GM04503 (cell line): ENCODE measurements around the gene MAST1.
"Not testable (repeated sequence)": the region's sequence is repeated elsewhere in the genome, so short reads cannot be mapped to it uniquely, and the experiment has no call there.

ENCODE experiments used
- DNase-seq: peaks from one replicate; pipeline ENCODE4 v3.0.0-alpha.2; 2012; ENCODE audit warnings: low read depth

Gene MAST1

DNA sequence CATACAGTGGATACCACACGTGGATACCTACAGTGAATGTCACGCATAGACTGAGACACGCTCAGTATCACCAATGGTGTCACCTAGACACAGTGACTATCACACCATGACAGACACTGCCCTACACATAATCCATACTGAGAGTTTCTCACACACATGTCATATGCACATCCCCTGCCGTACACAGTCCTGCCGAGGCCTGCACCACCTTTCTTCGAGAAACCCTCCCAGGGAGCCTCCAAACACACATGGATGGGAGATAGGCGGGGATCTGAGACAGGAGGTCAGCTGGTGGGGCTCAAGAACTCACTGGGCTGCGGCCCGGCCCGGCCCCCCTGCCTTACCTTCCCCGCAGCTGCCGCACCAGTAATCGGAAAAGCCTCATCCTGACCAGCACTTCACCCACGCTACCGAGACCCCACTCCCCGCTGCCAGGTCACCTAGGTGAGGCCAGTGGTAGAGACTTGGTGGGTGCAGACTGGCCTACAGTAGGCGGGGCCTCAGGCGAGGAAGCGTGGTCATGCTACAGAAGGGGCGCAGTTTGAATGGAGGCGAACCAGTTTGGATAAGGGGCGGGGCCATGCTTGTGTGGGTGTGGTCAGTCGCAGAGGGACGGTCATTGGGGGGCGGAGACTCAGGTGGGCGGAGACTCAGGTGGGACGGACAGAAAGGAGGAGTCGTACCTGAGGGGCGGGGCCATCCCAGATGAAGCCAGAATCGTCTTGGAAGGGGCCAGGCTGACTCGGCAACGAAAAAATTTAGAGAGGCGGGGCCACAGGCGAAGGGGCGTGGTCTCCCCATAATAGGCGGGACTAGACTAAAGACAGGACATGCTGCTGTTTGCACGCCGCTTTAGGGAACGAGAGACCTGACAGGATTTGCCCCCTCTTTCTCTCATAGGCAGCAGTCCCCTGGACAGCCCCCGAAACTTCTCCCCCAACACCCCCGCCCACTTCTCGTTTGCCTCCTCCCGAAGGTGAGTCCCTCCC, 2.1 kb downstream of the MAST1 start:
- no peak for DNase-seq

DNA sequence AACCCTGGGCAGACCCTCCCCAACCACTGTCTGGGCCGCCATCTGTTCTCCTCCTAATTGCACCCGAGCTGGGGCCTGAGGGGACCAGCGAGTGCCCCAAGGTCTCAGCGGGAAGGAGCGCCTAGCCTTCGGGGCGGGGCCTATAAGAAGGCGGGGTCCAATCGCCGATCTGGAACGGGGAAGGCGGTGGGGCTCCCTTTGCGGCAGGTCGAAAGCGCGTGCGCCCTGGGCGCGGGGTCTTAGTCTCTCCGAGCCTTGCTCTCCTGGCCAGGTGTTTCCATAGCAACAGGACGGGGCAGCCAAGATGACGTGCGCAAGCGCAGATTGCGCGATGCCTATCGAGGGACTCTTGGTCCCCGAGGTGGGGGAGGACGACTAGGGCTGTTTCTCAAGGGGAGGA, 2.8 kb downstream of the MAST1 start:
- no peak for DNase-seq

DNA sequence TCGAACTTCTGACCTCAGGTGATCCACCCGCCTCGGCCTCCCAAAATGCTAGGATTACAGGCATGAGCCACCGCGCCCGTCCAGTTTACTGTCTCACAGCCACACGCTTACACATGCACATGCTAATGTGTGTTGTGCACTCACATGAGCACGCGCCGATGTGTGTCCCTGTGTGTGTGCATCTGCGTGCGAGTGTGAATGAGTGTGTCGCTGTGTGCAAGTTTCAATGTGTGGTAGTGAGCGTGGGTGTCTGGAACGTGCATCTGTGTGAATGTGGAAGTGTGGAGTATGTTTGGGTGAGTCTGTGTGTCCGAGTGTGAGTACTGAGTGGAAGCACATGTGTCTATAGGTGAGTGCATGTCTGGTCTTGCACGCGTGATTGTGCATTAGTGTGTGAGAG, 4.2 kb downstream of the MAST1 start:
- DNase-seq = no peak

DNA sequence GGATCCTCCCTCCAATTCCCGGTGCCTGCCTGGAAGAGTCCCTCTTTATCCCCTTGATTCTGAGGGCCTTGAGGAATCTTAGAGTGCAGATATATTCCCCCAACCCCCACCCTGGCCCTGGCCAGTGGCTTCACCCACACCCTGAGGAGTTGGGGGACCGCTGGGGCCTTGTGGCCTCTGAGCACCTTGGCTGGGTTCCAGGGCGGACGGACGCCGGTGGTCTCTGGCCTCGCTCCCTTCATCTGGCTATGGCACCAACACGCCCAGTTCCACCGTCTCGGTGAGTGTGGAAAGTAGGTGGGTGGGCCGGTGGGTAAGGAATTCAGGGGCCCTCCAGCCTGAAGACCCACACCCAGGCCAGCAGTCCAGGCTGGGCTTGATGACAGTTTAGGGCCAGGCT, 5.0 kb downstream of the MAST1 start:
- no peak for DNase-seq

DNA sequence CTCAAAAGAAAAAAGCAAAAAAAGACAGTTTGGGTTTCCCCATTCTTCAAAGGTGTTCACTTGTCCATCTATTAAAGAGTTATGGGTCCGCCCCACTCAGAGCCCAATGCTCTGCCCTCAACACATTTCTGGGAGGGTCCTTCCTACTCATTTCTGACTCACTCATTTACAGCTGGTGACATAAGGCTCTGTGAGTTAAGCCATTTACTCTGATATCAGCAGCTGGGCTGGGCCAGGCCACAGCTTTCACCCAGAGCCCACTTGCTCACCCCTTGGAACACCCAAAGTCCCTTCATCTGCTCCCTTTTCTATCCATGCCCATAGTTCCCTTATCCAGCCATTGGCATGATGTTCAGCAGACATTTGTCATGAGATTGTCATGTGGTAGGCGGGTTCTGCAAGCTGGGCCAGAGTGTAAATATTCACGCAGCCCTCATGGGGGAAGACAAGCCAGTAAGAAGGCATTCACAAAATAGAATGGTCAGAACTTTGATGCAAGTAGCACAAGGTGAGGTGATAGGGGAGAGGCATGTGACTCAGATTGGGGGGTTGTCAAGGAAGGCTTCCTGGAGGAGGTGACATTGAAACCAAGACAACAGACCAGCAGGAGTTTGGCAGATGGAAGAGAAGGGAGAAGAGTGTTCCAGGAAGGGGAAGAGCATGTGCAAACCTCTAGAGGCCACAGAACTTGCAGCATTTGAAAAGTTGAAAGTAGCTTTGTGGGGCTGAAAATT, 5.9 kb downstream of the MAST1 start:
- DNase-seq = no peak

DNA sequence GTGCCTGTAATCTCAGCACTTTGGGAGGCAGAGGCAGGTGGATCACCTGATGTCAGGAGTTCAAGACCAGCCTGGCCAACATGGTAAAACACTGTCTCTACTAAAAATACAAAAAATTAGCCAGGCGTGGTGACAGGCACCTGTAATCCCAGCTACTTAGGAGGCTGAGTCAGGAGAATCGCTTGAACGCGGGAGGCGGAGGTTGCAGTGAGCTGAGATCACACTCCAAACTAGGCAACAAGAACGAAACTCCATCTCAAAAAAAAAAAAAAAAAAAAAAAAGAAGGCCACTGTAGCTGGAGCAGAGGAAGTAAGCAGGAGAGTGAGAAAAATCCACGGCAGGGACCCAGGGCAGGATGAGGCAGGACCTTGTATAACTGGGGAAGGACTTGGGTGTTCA, 8.3 kb downstream of the MAST1 start:
- DNase-seq = not testable (repeated sequence)

DNA sequence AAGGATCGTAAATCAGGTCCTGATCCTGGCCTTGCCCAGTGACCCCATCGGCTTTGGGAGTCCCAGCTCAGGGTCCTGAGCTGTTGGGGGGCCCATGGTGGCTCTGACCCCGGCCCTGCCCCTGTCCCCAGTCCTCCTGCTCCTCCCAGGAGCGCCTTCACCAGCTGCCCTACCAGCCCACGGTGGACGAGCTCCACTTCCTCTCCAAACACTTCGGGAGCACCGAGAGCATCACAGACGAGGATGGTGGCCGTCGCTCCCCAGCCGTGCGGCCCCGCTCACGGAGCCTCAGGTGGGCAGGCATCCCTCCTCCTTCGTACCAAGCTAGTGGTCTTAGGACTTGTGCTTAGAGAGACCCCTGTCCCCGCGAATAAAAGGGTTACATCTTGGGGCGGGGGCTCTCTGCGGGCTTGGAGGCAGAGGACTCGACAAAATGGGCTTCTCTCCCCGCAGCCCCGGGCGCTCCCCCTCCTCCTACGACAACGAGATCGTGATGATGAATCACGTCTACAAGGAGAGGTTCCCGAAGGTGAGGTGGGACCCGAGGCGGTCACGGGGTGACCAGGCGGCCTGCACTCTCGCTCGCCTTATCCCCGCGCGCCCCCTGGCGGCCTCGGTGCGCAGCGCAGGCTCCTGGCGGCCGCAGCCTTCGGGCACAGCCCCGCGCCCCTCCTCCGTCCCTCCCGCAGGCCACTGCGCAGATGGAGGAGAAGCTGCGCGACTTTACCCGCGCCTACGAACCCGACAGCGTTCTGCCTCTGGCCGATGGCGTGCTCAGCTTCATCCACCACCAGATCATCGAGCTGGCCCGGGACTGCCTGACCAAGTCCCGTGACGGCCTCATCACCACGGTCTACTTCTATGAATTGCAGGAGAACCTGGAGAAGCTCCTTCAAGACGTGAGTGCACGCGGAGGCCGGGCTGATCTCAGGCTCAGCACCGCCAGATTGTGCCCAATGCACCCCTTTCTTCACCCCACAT, 9.1 kb downstream of the MAST1 start:
- no peak for DNase-seq

DNA sequence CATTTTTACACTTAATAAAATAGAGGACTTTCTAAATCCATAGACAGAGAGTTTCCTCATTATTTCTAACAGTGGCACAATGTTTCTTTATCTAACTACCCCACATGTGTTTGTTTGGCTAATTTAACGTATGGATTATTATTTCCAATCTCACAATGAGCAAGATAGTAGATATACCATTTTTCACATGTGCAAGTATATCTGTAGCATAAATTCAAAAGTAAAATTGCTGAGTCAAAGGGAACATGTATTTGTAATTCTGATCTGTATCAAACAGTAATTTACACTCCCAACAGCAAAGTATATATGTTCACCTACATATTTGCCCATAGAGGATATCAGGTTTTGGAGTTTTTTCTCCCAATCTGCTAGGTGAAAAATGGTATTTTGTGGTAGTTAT, 18.3 kb downstream of the MAST1 start:
- no peak for DNase-seq

DNA sequence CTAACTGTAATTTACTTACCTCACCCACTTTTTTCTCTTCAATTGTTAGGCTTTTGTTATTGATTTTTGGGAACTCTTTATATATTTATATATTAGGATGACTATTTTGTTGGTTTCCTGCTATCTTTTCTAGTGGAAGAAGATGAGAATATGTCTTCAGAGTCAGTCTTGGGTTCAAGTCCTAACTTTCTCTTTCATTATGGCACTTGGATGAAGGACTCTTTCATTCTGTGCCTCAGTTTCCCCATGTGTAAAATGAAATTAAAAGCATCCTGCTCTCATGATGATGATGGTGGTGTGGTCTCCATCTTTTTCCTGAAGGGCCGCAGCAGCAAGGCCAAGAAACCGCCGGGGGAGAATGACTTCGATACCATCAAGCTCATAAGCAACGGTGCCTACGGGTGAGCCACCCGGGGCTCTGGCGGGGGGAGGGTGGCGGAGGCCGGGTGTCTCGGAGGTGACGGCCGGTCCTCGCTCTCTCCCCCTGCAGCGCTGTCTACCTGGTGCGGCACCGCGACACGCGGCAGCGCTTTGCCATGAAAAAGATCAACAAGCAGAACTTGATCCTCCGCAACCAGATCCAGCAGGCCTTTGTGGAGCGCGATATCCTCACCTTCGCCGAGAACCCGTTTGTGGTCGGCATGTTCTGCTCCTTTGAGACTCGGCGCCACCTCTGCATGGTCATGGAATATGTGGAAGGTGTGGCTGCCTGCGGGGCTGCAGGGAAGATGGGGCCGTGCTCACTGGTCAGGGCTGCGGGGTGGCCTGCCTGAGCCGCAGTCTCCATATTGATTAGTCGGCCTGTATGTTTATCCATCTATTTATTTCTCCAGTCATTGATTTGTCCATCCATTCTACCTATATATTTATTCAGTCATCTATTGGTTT, 20.0 kb downstream of the MAST1 start:
- no peak for DNase-seq

DNA sequence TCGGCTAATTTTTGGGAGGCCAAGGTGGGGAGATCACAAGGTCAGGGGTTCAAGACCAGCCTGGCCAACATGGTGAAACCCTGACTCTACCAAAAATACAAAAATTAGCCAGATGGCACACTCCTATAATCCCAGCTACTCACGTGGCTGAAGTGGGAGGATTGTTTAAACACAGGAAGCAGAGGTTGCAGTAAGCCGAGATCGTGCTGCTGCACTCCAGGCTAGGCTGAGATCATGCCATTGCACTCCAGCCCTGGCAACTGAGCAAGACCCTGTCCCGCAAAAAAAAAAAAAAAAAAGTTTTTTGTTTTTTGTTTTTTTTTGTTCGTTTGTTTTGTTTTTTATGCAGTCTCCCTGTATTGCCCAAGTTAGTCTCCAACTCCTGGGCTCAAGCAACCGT, 21.2 kb downstream of the MAST1 start:
- DNase-seq = no peak

DNA sequence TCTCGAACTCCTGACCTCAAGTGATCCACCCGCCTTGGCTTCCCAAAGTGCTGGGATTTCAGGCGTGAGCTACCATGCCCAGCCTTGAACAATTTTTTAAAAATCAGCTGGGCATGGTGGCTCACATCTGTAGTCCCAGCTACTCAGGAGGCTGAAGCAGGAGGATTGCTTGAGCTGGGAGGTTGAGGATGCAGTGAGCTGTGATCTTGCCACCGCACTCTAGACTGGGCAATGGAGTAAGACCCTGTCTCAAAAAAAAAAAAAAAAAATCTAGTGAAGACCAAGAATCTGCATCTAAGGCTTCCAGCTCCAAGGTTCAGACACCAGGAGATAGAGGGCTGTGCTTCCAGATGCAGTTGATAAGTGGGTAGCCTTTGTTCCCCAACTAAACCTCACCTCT, 25.8 kb downstream of the MAST1 start:
- DNase-seq = no peak

DNA sequence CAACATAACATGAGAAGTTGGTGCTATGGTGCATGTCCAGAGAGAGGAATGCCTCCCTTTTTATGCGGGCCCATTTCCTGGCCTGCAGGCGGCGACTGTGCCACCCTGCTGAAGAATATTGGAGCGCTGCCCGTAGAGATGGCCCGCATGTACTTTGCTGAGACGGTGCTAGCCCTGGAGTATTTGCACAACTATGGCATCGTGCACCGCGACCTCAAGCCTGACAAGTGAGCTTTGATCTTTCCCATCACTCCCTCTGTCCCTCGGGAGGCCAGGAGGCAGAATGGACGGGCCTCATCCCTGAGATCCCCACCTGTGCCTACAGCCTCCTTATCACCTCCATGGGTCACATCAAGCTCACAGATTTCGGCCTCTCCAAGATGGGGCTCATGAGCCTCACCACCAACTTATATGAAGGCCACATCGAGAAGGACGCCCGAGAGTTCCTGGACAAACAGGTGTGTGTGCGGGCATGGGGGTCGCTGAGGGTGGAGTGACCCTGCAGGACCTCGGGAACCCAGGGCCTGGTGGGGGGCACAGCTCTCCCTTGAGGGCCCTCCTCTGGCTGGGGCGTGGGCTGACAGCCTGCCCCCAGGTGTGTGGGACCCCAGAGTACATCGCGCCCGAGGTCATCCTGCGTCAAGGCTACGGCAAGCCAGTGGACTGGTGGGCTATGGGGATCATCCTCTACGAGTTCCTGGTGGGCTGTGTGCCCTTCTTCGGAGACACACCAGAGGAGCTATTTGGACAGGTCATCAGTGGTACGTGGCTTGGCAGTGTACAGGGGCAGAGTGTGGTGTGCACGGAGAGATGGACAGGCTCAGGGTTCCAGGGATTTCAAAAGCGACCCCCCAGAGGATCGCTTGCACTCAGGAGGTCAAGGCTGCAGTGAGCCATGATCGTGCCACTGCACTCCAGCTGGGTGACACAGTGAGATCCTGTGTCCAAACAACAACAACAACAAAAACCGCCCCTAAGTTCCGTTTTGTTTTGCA, 26.7 kb downstream of the MAST1 start:
- no peak for DNase-seq

DNA sequence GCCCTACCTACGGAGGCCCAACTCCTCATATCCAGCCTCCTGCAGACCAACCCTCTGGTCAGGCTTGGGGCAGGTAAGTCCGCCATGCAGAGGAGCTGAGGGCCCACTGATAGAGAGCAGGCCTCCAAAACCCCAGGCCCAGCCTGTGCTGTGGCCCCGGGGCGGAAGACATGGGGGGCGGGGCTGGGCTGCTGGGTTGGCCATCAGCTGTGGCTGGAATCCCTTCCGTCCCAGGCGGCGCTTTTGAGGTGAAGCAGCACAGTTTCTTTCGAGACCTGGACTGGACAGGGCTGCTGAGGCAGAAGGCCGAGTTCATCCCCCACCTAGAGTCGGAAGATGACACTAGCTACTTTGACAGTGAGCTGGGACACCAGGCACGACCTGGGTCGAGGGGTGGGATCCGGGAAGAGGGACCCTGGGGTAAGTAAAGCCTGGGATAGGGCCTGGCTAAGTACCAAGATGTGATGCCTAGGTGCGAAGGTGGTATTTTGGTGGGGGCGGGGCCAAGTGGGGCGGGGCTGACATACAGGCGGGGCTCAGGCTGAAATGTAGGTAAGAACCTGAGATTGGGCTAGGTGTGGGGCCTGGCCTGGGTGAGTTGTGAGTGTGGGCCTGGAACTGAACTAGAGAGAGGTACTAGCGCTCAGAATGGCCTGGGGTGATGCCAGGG, 27.6 kb downstream of the MAST1 start:
- no peak for DNase-seq

DNA sequence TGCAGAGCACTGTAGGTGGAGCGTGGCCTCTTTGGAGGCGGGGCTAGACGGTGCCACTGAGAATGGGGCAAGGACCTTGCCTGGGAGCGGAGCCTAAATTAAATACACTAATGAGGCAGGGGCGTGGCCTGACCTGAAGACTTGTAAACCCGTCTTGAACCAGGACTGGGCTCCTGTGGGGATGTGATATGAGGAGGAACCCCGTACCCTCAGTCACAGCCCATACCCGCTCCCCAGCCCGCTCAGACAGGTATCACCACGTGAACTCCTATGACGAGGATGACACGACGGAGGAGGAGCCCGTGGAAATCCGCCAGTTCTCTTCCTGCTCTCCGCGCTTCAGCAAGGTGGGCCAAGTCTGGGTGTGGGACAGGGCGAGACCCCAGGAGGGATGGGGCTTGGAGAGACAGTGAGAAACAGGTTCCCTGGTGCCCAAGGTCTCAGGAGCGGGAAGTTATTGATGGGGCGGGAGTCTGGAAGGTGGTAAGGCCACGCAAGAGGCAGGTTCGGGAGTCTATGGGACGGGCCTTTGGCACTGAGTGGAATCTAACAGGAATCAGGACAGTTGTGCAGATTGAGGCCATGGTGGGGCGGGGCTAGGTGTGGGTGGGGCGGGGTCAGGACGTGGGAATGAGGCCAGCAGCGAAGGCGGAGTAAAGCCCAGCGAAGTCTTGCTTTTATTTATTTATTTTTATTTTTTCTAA, 28.3 kb downstream of the MAST1 start:
- DNase-seq = no peak

DNA sequence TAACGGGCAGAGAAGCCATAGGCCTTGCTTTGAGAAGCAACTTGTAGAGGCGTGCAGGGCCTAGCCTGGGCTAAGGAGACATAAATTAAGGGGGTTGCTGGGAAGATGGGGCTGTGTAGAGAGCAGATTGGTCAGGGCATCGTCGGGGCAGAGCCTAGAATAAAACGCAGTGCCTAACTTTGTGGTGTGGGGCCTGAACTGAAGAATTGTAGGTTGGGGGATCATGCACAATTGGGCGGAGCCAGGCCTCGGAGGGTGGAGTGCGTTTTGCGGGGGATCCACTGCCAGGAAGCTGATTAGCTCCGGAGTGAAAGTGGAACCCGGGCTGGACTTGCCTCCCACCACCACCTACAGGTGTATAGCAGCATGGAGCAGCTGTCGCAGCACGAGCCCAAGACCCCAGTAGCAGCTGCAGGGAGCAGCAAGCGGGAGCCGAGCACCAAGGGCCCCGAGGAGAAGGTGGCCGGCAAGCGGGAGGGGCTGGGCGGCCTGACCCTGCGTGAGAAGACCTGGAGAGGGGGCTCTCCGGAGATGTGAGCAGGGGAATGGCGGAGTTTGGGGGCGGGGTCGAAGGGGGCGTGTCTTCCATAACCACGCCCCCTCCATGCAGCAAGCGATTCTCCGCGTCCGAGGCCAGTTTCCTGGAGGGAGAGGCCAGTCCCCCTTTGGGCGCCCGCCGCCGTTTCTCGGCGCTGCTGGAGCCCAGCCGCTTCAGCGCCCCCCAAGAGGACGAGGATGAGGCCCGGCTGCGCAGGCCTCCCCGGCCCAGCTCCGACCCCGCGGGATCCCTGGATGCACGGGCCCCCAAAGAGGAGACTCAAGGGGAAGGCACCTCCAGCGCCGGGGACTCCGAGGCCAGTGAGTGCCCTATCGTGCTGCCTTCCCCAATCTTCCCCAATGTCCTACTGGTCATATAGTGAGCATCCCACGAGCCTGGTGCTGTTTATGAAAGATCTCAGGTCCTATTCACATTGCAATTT, 29.1 kb downstream of the MAST1 start:
- DNase-seq = no peak

DNA sequence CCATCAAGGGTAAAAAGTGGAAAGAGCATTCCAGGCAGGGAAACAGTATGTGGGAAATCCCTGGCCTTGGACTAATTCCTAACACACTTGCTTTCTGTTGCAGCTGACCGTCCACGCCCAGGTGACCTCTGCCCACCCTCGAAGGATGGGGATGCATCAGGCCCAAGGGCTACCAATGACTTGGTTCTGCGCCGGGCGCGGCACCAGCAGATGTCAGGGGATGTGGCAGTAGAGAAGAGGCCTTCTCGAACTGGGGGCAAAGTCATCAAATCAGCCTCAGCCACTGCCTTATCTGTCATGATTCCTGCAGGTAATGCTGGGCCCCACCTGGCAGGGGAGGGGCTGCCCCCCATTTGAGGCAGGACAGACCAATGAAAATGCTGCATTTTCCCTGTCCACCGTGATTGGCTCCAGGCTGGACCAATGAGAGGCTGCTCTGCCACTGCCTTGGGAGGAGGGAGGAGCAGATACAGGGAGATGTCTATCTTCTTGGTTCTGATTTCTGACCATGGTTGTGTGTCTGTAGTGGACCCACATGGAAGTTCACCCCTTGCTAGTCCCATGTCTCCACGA, 30.3 kb downstream of the MAST1 start:
- DNase-seq = no peak

DNA sequence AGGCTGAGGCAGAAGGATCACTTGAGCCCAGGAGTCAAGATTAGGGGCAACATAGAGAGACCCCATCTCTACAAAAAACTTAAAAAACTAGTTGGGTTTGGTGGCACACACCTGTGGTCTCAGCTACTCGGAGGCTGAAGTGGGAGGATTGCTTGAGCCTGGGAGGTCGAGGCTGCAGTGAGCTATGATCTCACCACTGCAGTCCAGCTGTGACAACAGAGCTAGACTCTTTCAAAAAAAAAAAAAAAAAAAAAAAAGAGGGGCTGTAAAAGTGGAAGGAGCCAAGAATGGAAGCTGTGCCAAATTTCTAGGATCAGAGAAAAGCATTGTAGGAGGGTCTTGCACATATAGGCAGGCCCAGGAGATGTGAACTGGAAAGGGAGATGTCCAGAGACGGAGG, 33.4 kb downstream of the MAST1 start:
- DNase-seq = no peak
